ENCODE results near the gene KRT33B.

The KRT33B gene

GRCh38 chr17:41345992-41346391, 23.6 kb downstream of the KRT33B start:
- DNase-seq (ENCODE audit: extremely low read depth, low read depth): no peak
- TF ChIP-seq, protein P1, sequence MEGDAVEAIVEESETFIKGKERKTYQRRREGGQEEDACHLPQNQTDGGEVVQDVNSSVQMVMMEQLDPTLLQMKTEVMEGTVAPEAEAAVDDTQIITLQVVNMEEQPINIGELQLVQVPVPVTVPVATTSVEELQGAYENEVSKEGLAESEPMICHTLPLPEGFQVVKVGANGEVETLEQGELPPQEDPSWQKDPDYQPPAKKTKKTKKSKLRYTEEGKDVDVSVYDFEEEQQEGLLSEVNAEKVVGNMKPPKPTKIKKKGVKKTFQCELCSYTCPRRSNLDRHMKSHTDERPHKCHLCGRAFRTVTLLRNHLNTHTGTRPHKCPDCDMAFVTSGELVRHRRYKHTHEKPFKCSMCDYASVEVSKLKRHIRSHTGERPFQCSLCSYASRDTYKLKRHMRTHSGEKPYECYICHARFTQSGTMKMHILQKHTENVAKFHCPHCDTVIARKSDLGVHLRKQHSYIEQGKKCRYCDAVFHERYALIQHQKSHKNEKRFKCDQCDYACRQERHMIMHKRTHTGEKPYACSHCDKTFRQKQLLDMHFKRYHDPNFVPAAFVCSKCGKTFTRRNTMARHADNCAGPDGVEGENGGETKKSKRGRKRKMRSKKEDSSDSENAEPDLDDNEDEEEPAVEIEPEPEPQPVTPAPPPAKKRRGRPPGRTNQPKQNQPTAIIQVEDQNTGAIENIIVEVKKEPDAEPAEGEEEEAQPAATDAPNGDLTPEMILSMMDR (IDR thresholded peaks at IDR 0.05; ENCODE audit: low read depth, low read length): no peak

DNA sequence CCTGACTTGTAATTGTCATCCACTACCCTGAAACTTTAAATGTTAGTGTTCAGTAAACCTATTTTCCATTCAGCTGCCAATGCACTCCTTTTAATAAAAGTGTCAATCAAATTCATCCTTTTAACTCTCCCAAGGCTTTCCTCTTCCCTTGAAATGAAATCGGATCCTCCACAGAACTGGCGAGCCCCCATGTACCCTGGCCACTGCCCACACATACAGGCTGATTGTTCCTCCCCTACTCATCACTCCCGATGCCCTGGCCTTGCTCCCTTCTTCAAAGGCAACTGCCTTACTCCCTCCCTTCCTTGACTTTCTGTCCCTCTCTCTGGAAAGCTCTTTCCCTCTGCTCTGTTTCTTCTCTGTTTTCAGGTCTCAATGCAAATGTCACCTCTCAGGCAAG, 26.6 kb downstream of the KRT33B start:
- TF ChIP-seq, protein P1 (IDR thresholded peaks at IDR 0.05; ENCODE audit: low read depth, low read length): no peak
- no peak for DNase-seq (ENCODE audit: extremely low read depth, low read depth)

GRCh38 chr17:41340934-41341861, 28.4 kb downstream of the KRT33B start:
- DNase-seq (ENCODE audit: extremely low read depth, low read depth): no peak
- TF ChIP-seq, protein P1 (IDR thresholded peaks at IDR 0.05; ENCODE audit: low read depth, low read length): no peak

DNA sequence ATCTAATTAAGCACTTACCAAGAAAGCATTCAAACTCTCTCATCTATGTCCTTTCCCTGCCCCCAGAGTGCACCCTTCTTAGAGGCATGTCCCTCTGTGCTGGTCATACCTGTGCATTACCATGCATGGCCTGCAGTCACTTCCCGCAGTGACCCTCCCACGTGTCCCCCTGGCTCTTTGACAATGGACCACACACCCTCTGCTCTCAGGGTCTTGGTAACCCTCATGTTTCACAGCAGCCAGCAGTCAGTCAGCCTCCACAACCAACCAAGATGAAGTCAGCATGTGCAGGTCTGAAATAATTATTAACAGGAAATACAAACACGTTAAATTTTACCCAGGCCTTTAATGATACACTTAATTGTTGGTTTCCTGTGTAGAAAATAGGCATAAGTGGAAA, 29.1 kb downstream of the KRT33B start:
- DNase-seq (ENCODE audit: extremely low read depth, low read depth): no peak
- TF ChIP-seq, protein P1 (IDR thresholded peaks at IDR 0.05; ENCODE audit: low read depth, low read length): no peak

DNA sequence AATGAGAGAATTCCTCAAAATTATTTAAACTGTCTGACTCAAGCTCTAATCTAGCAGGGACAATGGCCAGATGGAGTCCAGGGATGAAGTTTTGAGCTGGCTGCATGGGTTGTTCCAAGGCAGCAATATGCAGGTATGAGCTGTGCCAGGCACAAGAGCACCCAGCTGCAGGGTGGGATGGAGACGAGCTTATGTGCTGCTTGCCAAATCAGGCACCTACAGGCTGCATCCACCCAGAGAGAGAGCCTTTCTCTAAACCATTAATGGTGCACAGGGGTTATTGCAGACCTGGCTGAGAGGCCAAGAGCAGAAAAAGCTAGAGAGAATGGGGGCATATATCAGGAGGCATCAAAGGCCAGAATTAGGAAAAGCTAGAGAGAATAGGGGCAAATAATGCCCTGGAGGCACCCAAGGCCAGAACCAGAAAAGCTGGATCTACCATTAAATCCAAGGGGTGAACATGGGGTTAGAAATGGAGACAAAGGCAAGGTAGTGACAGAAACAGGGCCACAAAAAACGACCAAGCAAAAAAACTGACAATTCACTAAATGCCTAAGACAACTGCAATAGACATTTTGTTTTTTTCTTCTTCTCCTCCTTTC, 29.9 kb downstream of the KRT33B start:
- no peak for DNase-seq (ENCODE audit: extremely low read depth, low read depth)
- TF ChIP-seq, protein P1 (IDR thresholded peaks at IDR 0.05; ENCODE audit: low read depth, low read length): no peak

GRCh38 chr17:41338961-41339485, 30.6 kb downstream of the KRT33B start:
- peak; percentile 28 for DNase-seq (ENCODE audit: extremely low read depth, low read depth)
- TF ChIP-seq, protein P1 (IDR thresholded peaks at IDR 0.05; ENCODE audit: low read depth, low read length): no peak

- TF ChIP-seq, protein P1 (IDR thresholded peaks at IDR 0.05; ENCODE audit: low read depth, low read length): no peak
- DNase-seq (ENCODE audit: extremely low read depth, low read depth): no peak
Observed at GRCh38 chr17:41335747-41336146, 33.9 kb downstream of the KRT33B start.

All from AG09319 (cell line).